GM18907 (cell line): ENCODE results near the gene CD300H.

ENCODE experiments used
- ATAC-seq: cut with Tn5 transposase; IDR thresholded peaks from one replicate; pipeline ENCODE4 v1.9.1; 2021; ENCODE audit warnings: mild to moderate bottlenecking, moderate library complexity; ENCODE audit not compliant: unreplicated experiment

Gene CD300H

DNA sequence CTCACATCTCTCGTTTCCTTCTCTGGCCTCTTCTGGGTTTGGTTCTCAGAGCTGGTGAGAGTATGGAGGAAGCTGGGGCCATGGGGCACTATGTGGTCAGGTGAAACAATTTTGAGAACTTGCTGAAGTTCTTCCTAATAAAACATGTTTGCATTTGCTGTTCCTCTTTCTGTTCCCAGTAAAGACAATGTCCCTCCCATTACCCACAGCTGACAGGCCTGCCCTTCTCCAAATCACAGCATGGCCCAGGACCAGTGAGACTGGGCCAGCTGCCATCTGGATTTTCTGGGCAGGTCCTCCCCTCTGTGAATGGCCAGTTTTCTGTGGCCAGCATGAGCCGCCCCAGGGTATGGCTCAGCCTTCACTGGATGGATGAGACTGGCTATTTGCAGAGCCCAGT, at the start of gene CD300H:
TSS of gene CD300H (minus strand) at position 113 of the 400 bp plus-strand sequence.
- no peak for ATAC-seq

DNA sequence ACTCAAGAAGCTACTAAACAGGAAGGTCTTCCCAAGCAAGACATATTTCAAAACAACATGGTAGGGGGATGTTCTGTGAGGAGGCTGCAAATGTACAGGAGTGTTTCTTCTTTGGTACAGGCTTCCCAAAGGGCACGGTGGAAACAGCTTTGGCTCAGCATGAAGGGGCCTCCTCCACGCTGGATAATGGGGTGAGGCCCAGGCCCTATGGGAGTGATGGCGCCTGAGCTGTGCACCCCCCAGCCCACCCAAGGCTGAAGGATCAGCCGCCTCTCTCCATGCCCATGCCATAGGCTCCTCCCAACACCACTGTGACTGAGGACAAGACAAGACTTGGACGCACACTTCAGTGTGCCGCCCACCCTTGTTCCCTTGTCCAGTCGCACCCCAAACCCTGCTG, 49.4 kb upstream of the CD300H start:
- ATAC-seq: no peak

GRCh38 chr17:74612046-74612445, 44.7 kb upstream of the CD300H start:
- ATAC-seq: no peak

DNA sequence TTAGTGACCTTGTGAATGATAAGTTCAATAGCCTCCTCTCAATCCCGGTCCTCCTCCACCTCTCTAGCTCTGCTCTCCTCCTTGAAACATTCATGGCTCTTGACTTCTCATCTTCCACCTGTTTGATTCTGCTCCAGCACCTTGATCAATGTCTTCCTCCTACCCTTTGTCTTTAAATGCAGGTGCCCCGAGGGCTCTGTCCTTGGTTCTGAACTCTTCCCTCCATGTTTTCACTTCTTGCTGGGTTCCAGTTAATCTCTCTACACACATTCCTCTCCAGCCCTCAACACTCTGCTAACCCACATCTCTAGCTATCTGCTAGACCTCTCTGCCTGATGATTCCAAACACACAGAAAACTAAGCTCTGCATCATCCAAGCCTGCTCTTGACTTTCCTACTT, 42.8 kb upstream of the CD300H start:
- ATAC-seq: no peak

- no peak for ATAC-seq
Measured at GRCh38 chr17:74608511-74608910, 41.2 kb upstream of the CD300H start.

- no peak for ATAC-seq
Measured at GRCh38 chr17:74607221-74607620, 39.9 kb upstream of the CD300H start.

DNA sequence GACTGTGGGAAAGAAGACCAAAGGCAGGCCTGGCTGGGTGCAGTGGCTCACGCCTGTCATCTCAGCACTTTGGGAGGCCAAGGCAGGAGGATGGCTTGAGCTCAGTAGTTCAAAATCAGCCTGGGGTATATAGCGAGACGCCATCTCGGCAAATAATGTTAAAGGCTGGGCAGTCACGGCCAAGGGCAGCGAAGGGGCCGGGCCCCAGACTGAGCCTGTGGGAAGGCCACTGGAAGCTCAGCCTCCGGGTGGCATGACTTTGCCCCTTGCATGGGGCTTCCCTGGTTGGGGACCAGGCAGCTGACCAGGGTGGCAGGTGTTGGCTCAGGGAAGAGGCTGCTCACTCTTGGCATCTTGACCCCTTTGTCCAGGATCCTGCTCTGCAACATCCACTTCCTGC, 38.7 kb upstream of the CD300H start:
- ATAC-seq: no peak

- no peak for ATAC-seq
Measured at GRCh38 chr17:74605361-74605760, 38.1 kb upstream of the CD300H start.

GRCh38 chr17:74604761-74605160, 37.5 kb upstream of the CD300H start:
- no peak for ATAC-seq

GRCh38 chr17:74604200-74604599, 36.9 kb upstream of the CD300H start:
- no peak for ATAC-seq

- ATAC-seq: no peak
Measured at GRCh38 chr17:74603746-74604145, 36.4 kb upstream of the CD300H start.

GRCh38 chr17:74603037-74603635, 35.8 kb upstream of the CD300H start:
- ATAC-seq: no peak

DNA sequence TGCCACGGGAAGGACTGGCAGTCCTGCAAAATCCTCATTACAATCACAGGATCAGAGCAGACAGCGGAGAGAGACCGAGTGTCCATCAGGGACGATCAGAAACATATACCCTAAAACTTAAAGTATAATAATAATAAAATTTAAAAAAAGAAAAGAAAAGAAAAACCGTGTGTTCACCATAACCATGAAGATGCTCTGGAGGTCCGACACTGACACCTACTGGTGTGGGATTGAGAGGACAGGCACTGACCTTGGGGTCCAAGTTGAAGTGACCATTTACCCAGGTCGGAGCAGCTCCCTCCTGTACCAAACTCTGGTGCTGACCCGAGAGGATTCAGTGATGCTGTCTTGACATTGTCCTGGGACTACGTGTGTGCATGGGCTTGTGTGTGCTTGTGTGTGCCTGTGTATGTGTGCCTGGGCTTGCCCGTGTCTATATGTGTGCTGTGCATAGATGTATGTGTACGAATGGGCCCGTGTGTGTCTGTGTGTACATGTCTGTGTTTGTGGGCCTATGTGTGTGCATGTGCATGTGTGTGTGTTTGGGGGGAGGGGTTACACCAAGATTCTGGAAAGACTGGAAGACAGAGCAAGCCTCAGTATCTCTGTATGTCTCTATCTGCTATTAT, 34.7 kb upstream of the CD300H start:
- no peak for ATAC-seq

DNA sequence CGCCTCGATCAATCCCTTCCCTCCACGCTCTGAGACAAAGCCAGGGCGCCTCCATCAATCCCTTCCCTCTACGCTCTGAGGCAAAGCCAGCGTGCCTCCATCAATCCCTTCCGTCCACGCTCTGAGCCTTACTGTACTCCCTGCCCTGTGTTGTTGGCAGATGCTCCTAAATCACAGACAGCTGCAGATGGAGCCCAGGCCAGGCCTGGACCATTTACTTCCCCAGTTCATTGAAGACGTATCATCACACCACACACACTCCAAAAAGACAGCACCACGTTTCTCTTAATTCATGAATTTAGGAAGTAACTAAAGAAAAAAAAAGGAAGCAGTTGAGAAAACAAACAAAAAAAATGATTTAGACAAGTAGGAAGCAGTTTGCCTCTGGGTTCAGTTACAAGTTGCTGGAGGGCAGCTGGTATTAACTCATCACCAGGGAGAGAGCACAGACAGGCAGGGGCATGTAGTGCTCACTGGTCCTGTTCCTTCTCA, 32.2 kb upstream of the CD300H start:
- ATAC-seq: no peak

DNA sequence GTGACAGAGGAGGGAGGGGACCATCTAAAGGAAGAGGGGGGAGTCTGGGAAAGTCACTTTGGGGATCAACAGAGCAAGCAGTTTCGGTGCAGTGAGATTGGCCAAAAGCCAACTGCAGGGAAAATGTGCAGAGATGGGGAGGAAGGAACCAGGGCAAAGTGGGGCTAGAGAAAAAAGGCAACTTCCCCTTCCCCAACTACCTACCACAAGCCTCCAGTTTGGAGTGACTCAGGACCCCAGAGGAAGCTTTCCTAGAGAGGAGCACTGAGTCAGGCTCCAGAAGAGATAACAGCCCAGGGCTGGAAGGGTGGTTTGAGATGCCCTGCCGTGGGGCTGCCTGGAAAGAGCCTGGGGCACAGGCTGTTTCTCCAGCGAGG, 31.7 kb upstream of the CD300H start:
- no peak for ATAC-seq

GRCh38 chr17:74598346-74599022, 31.2 kb upstream of the CD300H start:
- no peak for ATAC-seq

DNA sequence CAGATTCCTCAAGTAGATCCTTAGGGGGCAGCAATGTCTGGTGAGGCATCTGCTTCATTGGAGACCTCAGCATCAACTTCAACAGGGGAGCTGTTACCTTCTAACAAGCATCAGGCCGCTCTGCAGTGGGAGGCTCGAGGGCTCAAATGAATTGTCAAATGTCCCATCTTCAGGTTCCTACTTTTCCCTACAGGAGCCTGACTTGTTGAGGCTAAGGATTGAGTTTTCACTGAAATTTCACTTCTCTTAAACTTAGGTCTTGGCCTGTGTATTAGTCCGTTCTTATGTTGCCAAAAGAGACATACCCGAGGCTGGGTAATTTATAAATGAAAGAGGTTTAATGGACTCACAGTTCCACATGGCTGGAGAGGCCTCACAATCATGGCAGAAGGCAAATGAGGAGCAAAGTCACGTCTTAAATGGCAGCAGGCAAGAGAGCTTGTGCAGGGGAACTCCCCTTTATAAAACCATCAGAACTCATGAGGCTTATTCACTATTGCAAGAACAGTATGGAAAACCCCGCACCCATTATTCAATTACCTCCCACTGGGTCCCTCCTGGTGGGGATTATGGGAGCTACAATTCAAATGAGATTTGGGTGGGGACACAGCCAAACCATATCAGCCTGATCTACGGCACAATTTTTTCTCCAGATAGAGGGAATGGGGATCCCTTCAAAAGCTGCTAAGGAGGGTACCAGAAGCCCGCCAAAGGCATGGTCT, 29.9 kb upstream of the CD300H start:
- no peak for ATAC-seq

- no peak for ATAC-seq
Measured at GRCh38 chr17:74595037-74595750, 27.9 kb upstream of the CD300H start.

DNA sequence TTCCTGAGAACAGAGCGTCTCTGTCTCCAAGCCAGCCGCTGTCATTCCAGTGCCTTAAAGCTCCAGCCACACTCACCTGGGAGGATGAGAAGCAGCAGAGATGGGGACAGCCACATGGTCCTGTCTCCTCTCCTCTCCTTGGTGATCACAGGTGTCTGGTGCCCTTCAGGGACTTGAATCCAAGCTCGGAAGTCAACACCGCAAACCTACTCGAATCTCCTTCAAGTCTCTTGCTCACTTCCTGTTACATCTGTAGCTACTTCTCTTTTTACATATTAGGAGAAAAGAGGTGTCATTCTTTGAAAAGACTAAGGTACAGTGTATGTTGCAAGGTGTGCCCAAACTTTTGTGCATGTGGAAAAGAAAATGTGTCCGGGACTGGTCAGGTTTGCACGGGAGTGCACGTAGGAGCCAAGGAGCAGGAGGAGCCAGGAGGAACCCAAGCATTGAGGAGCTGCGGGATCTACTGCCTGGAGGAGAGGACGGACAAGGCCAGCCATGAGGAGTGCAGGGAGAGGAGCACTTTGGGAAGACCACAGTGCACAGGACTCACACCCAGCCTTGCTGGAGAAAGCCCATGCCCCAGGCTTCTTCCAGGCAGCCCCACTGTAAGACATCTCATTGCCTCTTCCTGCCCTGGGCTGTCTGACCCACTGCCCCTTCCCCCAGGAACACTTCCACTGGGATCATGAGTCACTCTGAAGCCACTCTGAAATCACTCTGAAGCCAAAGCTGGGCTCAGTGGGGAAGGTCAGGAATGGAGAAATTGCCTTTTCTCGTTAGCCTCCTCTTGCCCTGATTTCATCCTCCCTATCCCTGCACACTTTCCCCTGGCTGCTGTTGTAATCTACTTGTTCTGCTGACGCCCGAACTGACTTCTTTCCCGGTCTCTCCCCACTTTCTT, 25.0 kb upstream of the CD300H start, which contains the start of gene CD300LD:
TSS of gene CD300LD (minus strand) at position 197 of the 904 bp plus-strand sequence. CDS start at position 116, 81 bp downstream.
- no peak for ATAC-seq

DNA sequence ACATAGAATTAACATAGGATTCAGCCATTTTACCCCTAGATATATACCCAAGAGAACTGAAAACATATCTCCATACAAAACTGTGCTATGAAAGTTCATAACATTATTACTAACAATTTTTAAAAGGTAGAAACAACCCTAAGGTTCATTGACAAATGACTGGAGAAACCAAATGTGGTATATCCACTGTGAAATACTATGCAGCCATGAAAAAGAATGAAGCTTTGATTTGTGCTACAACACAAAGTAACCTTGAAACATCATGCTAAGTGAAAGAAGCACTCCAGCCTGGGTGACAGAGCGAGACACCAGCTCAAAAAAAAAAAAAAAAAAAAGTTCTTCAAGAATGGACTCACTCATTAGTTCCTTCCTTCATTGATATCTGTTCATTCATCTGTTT, 24.2 kb upstream of the CD300H start:
- no peak for ATAC-seq
